Panc1 (cell line): ENCODE data around the gene SORL1.

Experiments
- CTCF ChIP-seq: fragments of 450-650 bp; IDR thresholded peaks from 2 replicates; pipeline ENCODE4 v1.5.1; 2017; ENCODE audit warnings: mild to moderate bottlenecking
- POLR2AphosphoS5 ChIP-seq: IDR thresholded peaks from 2 replicates; pipeline ENCODE4 v1.6.1; 2012; ENCODE audit warnings: mild to moderate bottlenecking, low read depth, low read length, moderate library complexity
- REST ChIP-seq, 2 experiments: IDR thresholded peaks; 2 replicates each; pipeline ENCODE4 v1.6.1; 2011 to 2012; ENCODE audit warnings: low read depth in 2 of 2, control low read depth in 1 of 2, low read length in 1 of 2, mild to moderate bottlenecking in 1 of 2, moderate library complexity in 1 of 2; ENCODE audit not compliant: insufficient read depth in 1 of 2
- SIN3A ChIP-seq: IDR thresholded peaks from 2 replicates; pipeline ENCODE4 v1.6.1; 2012; ENCODE audit warnings: low read depth, mild to moderate bottlenecking, low read length, moderate library complexity, borderline replicate concordance; ENCODE audit not compliant: insufficient read depth
- TCF7L2 ChIP-seq: IDR thresholded peaks from 2 replicates; pipeline ENCODE4 v1.6.1; 2011; ENCODE audit warnings: mild to moderate bottlenecking, low read depth, low read length, inconsistent platforms

- TF ChIP-seq CTCF (no peak), TCF7L2 (no peak), POLR2AphosphoS5 (no peak), SIN3A (no peak), REST (IDR thresholded peaks at IDR 0.05; ENCODE audit: insufficient read depth in 1 of 2, low read depth in 2 of 2, low read length in 1 of 2) (no peak)
Observed at GRCh38 chr11:121517996-121518395, 65.9 kb downstream of the SORL1 start.
